ENCODE data around the gene ANKRD44. TPM values are rescaled to one million over a fixed set of nuclear protein-coding genes. Genes with fewer than 3 reads are reported as not detected.

ANKRD44 gene
- total RNA-seq, 1 donor from 2014 or later, result 77.8 TPM

DNA sequence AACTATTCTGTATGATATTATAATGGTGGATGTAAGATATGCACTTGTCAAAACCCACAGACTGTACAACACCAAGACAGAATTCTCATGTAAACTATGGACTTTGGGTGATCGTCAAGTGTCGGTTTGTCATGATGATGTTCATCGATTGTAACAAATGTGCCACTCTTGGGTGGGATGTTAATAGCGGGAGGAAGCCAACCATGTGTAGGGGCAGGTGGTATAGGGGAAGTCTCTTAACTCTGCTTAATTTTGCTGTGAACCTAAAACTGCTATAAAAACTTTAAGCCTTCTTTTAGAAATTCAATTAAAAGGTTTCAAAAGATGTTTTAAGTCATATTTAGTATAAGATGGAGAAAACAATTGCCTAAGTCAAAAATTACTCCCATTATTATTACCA lies 139.0 kb downstream of the ANKRD44 start:
- intact Hi-C loops (cut with DNase I), result no loop called here
- no peak for ATAC-seq
- DNase-seq (ENCODE audit: low spot score), result no peak

DNA sequence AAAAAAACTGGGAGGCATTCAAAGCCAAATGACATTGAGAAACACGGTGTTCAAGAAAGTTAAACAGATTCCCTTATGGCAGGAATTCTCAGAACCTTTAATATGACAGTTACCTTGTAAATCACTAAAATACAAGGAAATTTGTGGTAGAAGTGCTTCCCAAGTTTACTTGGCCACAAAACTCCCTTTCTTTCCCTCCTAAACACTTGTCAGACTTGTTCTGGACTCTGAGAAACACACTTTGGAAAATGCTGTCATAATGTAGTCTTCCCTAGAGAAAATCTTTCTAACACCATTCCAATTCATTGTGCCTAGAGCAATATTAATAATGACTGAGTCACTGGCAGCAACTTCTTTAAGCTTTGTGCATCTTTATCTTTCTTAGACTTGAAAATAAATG lies 140.4 kb downstream of the ANKRD44 start:
- DNase-seq (ENCODE audit: low spot score) (no peak), ATAC-seq (peak; percentile 35)
- intact Hi-C loops (cut with DNase I), result no loop called here

DNA sequence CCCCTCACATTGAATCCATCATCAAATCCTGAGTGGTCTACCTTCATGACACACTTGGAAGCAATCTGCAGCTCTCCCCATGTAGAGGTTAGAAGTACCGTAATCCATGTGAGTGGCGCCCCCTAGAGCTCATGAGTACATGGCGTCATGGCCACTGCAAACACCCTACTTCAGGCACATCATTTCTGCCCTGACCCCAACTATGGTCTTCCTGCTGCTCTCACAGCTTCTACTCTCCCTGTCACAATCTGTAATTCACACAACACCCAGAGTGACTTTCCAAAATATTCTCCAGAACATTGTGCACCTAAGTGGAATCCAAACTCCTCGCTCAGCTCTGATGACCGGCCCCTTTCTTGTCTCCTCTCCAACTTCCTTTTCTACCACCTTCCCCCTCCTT lies 141.9 kb downstream of the ANKRD44 start:
- DNase-seq (ENCODE audit: low spot score), result peak; percentile 76
- no peak for ATAC-seq
- intact Hi-C loops (cut with DNase I), result no loop called here

DNA sequence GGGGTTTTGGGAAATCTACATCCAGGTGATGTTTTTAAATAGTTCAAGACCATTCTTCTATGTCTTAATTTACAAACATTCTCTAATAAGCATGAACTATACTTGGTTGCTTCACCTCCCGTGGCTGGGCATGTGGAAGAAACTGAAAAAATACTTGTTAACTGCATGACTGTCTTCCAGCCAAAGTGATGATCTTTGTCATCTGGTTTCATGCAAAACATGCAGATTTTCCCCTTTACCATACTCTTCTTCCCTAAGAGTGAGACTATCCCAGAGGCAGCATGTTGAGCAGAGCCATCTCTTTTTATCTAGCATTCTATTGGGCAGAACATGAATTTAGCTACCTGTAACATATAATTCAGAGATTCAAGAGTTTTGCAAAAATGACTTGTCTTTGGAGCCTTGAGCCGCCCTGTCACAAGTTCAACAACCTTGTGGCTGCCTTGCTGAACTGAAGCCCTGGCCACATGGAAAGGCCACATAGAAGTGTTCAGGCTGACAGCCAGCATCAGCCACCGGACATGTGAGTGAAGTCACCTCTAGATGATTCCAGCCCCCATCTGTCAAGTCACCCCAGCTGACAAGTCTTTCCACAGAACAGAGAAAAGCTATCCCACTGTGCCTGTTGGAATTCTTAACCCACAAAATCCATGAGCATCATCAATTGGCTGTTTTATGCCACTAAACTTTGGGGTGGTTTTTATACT lies 142.8 kb downstream of the ANKRD44 start:
- intact Hi-C loops (cut with DNase I), result no loop called here
- DNase-seq (ENCODE audit: low spot score) (no peak), ATAC-seq (no peak)

DNA sequence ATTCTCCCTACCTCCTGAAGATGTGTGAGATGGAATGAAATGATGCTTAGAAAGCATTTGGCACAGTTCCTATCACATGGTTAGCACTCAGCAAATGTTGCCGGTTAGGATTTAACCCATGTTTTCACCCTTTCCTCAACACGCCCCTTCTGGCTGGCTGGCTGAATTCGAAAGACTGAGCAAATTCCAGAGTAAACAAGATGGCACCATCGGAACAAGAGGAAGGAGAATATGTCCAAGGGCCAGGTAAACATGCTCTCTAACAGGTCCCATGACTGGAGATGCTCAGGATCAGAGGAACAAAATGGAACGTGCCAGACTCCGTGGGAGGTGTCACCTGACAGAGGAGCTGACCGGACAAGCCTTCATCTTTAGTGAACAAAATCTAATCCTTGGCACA lies 145.6 kb downstream of the ANKRD44 start:
- DNase-seq (ENCODE audit: low spot score) (no peak), ATAC-seq (no peak)
- intact Hi-C loops (cut with DNase I), result no loop called here

DNA sequence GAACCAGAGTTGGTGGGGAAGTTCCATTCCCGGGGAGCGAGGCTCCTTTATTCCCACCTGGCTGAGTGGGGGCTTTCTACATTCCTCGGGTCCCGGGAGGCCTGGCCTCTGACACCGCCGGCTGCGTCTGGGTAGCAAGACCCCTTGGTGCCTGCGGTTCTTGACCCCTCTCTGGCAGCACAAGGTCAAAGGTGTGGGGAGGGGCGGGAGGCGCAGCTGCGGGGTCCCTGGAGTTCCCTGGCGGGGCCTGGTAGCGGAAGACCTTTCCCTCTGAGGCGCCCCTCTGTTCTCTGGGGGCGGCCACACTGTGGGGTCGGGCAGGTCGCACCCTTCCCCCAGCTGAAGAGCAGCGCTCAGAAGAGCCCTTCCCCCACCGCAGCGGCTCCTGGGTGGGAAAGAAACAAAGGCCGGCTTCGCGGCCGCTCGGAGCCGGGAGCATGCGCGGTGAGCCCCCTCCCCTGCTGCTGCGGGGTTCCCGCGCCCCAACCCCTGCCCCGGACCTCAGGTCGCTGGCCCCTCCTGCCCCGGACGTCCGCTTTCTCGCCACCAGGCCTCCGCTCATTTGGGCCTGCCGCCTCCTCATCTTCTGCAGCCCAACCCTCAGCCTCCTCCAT lies 146.3 kb downstream of the ANKRD44 start:
- peak; percentile 68 for ATAC-seq
- DNase-seq (ENCODE audit: low spot score), result peak; percentile 61
- intact Hi-C loops (cut with DNase I), result no loop called here

DNA sequence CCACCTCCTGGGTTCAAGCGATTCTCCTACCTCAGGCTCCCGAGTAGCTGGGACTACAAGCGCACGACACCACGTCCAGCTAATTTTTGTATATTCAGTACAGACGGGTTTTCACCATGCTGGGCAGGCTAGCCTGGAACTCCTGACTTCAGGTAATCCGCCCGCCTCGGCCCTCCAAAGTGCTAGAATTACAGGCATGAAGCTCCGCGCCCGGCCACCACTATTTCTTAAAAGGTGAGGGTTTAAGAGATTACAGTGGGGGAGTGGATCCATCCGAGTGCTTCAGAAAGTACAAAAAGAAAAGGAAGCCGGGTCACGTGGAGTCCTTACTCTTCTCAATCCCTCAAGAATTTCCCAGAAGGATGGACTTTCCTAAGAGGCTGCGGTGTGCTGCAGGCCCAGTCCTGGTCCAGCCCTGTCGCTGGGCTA lies 146.9 kb downstream of the ANKRD44 start:
- DNase-seq (ENCODE audit: low spot score) (no peak), ATAC-seq (peak; percentile 64)
- intact Hi-C loops (cut with DNase I), result no loop called here

DNA sequence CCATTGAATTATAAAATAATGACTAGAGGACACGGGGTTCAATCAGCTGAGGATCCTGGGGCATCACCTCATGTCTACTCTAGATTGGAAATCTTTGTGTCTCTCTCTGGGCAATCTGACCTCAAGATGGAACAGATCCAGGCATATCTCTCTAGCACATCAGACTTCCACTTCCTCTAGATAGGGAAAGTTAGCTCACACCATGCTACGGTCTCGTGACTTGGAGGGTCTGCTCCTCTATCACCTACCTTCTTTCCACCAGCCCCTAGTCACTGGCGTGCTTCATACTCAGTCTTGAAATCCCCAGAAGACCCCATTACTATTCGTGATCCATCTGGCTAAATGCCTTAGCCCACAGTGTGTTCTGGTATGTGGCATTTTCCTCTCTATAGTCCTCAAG lies 148.8 kb downstream of the ANKRD44 start:
- intact Hi-C loops (cut with DNase I), result no loop called here
- no peak for ATAC-seq
- DNase-seq (ENCODE audit: low spot score), result no peak

DNA sequence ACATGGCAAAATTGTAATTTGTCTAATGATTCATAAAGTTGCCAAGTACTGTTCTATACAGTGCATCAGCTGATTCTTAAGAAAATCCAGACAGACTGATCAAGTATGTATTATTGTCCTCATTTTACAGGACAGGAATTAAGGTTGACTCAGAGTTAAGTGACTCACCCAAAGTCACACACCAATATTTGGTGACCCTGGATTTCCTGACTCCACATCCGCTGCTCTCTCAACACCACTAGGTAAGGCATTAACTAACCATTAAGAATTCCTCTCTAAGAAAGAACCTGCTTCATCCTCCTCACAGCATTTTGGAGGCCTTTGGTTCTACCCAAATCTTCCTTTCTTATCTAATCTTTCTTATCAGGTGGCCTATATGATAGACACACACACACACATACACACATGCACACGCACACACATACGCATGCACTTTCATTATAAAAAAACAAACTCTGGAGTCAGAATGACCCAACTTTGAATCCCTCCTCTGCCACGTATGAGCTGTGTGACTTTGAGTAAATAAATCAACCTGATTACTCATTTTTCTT lies 150.8 kb downstream of the ANKRD44 start:
- intact Hi-C loops (cut with DNase I), result no loop called here
- ATAC-seq, result no peak
- DNase-seq (ENCODE audit: low spot score), result no peak

DNA sequence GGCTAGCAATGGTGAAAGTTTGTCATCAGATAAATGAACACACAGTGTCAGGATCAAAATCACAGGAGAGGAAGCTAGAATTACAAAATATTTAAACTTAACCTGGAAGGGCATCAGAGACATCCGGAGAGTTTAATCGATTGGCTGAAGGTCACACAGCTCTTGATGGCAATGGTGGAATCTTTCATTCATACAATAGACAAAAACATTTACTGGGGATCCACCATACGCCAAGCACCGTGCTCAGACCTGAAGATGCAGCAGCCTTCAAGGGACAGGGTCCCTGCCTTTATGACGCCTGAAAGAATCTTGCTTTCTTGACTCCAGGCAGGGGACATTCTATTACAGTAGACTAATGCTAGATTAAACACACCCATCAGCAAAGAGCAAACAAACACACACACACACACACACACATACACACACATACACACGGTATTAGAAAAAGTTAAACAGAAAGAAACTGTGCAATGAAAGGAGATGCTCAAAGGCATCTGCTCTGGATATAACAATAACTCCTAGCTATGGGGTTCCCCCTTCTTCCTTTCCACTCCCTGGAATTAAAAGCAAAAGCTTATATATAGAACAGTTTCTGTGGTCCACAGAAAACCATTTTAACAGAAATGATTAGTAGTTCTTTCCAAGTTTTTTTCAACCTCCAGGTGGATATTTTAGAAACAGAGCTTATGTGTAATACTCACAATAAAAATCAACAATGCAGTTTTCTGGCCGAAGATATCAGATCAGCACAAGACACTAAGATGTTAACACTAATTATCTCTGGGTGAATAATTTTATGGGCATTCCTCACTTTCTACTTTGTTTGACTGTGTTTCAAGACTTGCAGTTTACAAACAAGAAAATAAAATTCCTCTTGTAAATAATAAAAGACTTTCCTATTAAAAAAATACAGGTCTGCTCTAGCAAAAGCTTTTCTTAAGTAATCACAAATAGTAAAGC lies 151.7 kb downstream of the ANKRD44 start:
- peak; percentile 10 for ATAC-seq
- intact Hi-C loops (cut with DNase I), result no loop called here
- DNase-seq (ENCODE audit: low spot score), result no peak

DNA sequence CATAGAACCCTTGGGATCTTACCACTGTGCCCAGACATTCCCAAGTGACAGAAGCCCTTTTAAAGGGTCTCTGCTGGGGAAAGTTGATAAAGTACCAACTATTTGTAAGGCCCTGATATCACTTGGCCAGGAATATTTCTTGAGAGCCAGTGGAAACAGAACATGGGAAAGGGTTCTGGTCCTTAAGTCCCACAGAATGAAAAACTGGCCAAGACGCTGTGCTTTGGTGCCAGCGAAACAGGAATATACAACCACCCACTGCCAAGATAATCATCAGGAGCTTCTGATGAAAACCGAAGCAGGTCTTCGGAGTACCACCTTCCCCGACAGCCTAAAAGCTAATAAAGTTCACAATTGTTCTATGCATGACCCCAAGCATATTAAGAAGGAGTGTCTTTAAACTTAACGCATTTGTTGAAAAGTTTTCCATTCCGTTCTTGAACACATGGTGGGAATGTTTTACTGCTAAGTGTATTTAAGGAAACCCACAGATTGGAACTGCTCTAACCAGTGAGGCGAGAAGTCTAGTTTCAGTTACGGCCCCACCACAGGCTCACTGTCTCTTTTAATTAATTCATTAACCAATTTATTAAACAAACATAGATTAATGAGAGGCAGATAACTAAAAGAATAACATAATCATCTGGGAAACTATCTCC lies 152.6 kb downstream of the ANKRD44 start:
- no peak for DNase-seq (ENCODE audit: low spot score)
- peak; percentile 54 for ATAC-seq
- intact Hi-C loops (cut with DNase I), result no loop called here

DNA sequence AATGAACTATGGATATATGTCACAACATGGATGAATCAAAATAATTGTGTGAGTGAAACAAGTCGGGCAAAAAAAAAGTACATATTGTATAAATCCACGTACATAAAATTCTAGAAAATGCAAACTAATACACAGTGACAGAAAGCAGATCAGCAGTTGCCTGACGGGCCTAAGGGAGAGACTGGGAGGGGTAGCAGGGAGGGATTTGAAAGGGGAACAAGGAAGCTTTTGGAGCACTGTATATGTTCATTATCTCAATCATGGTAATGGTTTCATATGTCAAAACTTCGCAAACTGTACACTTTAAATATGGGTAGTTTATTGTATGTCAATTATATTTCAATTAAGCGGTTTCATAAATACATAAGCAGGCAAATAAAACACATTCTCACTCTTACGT lies 153.8 kb downstream of the ANKRD44 start:
- ATAC-seq (no peak), DNase-seq (ENCODE audit: low spot score) (no peak)
- intact Hi-C loops (cut with DNase I), result no loop called here

DNA sequence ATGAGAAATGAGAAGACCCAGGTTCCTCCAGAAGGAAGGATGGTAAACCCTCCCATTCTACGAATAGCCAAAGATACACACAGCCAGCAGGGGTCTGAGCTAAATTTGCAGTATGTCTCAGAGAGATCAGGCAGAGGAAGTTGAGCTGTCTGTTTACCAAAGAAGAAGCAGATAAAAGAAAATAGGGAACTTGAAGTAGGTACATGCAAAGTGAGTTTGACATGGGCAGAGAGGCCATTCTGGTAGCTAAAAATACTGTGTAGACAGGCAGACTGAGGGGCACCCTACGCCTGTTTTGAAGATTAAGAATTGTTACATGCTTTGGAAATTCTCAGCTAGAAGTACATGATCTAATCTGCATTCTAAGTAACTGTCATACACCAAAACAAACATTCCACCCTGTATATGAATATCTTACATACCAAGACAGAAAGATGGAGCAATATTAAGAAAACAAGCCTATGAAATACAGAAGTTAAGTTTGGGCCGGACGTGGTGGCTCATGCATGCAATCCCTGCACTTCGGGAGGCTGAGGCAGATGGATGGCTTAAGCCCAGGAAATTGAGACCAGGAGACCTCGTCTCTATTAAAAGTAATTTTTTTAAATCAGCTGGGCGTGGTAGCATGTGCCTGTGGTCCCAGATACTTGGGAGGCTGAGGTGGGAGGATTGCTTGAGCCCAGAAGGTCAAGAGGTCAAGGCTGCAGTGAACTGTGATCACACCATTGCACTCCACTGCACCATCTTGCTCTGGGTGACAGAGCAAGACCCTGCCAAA lies 157.9 kb downstream of the ANKRD44 start:
- ATAC-seq (peak; percentile 68), DNase-seq (ENCODE audit: low spot score) (no peak)
- intact Hi-C loops (cut with DNase I), result no loop called here

DNA sequence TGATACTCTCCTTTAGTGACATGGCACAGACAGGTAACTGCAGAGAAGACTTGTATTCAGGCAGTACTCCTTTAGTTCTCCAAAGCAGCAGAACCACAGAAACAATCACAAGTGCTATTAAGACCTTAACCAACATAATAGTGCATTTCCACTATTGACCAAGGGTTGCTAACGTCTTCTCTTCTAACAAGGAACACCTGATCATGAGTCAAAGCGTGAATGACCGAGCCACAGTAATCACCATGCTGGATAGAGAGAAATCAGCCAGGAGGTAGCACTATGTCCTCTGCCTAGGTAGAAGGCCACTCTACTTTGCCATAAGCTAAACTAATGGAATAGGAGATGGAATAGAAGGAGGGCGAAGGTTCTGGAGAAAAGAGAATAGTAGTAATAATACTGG lies 161.0 kb downstream of the ANKRD44 start:
- intact Hi-C loops (cut with DNase I), result no loop called here
- no peak for DNase-seq (ENCODE audit: low spot score)
- no peak for ATAC-seq

DNA sequence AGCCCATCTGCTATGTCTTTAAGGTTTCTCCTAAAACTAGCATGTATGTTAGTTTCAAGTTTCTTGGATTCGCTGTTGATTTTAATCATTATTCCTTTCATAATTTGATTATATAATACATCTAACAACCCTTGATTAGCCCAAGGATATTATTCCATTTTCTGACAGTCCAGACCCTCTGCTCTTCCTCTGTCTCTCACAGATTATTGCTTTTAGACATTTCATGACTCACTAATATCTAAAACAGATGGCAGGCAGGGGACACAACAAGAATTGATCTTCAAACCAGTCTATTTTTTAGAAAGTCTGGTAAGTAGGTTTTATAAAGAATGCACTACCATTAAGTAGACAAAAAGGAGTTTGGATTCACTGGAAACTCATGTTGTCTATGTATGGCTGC lies 162.2 kb downstream of the ANKRD44 start:
- DNase-seq (ENCODE audit: low spot score), result no peak
- no peak for ATAC-seq
- intact Hi-C loops (cut with DNase I), result no loop called here

DNA sequence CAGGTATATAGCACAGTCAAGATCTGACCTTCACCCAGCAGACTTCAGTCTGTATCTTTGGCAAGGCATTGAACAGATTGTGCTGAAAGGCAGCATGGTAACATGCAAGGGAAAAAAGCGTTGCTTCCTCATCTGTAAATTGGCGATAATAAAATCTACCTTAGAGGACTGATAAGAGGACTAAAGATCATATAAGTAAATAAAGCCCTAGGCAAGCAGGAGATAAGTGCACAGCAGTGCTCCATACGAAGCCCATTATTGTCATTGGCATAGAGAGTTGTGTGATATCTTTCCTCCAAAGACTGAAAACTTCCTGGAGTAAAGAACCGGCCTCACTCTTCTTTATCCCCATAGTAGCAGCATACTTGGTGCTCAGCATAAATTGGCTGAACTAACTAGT lies 162.6 kb downstream of the ANKRD44 start:
- intact Hi-C loops (cut with DNase I), result no loop called here
- no peak for ATAC-seq

DNA sequence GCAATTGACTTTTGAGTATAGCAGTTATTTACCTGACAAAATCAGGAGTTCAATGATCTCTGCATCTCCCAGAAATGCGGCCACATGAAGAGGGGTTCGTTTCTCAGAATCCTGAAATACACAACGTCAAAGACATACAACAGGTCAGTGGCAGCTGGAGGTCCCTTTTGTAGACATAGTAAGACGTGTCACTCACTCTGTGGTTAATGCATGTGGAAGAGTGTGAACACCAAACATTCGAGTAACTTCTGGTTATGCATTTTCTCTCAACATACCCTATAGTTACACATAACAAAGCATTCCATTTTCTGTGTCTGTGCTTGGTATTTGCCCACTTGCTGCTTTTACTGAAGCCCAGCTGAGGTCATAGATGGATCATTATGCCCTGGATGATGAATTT lies 163.6 kb downstream of the ANKRD44 start:
- DNase-seq (ENCODE audit: low spot score), result no peak
- no peak for ATAC-seq
- intact Hi-C loops (cut with DNase I), result no loop called here

More for the DNA sequence above, 162.6 kb downstream of the ANKRD44 start:
- DNase-seq (ENCODE audit: low spot score), result no peak

DNA sequence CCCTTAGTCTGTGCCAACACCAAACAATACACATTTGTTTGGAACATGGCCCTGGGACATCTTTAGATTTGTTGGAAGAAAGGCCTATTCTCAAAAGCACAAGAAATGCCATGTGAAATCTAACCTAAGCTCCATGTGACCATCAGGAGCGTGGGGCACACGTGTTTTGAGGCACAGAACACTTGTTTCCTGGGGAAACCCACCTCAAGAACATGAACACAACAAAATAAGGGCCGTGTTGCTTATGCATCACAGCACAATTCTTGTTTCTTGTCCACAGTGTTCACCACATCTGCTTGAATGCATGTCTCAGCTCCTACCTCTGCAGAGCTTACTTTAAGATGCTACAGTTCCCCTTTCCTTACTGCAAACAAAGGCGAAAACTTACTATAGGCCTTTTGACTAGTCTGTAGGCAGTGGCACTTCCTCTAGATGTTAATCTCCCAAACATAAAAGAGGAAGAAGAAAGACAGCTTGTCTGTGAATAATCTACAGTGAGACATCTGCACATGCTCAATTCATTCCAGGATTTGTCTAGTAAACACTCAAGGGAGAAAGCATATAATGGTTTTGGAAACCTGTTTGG lies 165.0 kb downstream of the ANKRD44 start:
- intact Hi-C loops (cut with DNase I), result no loop called here
- DNase-seq (ENCODE audit: low spot score) (no peak), ATAC-seq (peak; percentile 66)
